ENCODE data around the gene FAM3D. TPM values are rescaled to one million over a fixed set of nuclear protein-coding genes. Genes with fewer than 3 reads are reported as not detected.
"Not testable (repeated sequence)": the region's sequence is repeated elsewhere in the genome, so short reads cannot be mapped to it uniquely, and the experiment has no call there.

The FAM3D gene, protein sequence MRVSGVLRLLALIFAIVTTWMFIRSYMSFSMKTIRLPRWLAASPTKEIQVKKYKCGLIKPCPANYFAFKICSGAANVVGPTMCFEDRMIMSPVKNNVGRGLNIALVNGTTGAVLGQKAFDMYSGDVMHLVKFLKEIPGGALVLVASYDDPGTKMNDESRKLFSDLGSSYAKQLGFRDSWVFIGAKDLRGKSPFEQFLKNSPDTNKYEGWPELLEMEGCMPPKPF
- total RNA-seq (2021; fragmentation: NEBNext Ultra II Directional; extraction: Animal tissue kit (Norgen Biotek cat#: 25700)): not detected
- long read RNA-seq: 0 reads

DNA sequence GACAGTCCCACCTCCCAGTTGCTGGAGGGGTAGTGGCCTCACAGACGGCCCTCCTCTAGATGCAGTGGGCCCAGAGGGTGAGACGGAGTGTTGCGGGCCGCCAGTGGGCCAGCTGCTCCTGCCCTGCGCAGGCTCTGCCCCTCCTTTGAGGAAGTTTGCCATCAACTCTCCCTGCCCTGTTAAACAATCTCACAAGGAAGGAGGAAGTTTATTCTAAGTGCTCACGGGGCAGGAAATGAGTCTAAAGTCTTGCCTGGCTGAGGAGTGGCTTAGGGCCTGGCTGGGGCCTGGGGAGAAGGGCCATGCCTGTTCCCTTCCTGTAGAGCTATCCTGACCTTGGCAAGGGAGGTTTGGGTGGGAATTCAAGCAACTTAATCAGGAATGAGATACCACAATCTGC is at the start of gene FAM3D:
Gene FAM3D, minus strand, starts transcription at position 92 of the 400 bp plus-strand sequence. CDS start 11,211 bp downstream, outside the sequence.
- Mint-ChIP-seq H3K27ac (no peak within 1 kb of the TSS), H3K4me1 (ENCODE audit: low read depth) (peaks cover 12% of the 10 kb centered on the region; the same call in 1 of the 2 replicates), H3K4me3 (no peak within 1 kb of the TSS), H3K27me3 (ENCODE audit: insufficient read depth) (peaks cover 54% of the 10 kb centered on the region), H3K9me3 (no peaks in the 10 kb centered on the region), H3K36me3 (ENCODE audit: low read depth) (no peaks in the 10 kb centered on the region)
- no peak for DNase-seq
- TF ChIP-seq CTCF (IDR thresholded peaks at IDR 0.05): no peak

DNA sequence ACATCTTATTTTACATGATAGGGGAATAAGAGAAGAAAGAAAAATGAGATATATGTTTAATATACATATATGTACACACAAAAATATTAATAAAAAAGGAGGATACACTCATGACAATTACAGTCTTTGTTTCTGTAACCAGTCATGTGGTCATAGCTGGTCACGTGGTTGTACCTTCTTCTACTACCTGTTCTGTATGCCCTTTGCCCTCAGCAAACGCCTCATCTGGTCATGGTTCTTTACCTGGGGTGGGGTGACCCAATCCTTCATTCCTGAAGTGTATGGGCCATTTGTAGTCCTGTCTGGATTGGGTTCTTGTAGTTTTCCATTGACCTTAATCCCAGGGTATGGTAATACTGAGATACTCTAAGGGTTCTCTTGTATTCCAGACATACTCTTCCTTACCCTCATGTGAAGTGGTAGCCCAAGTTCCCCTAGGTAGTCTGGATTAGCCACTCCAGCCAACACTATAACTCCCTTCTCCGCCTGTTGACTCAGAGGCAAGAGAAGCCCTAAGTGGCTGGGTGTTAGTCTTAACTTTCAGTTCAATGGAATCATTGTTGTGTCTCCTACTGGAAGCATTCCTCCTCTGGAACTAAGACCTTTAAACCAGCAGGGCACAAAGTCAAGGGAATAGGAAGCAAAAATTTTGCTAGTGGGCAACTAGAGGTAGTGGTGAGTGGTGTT is 47.3 kb upstream of the FAM3D start:
- no peak overlapping the region for H3K27ac Mint-ChIP-seq
- no peaks in the 10 kb centered on the region; the same call in 1 of the 2 replicates for H3K4me1 Mint-ChIP-seq (ENCODE audit: low read depth)
- H3K27me3 Mint-ChIP-seq (ENCODE audit: insufficient read depth): peaks cover 5% of the 10 kb centered on the region; the same call in 1 of the 2 replicates
- H3K4me3 Mint-ChIP-seq: no peak overlapping the region
- DNase-seq: no peak
- no peak for TF ChIP-seq CTCF (IDR thresholded peaks at IDR 0.05)
- peaks cover 7% of the 10 kb centered on the region; the same call in 1 of the 2 replicates for H3K9me3 Mint-ChIP-seq
- no peaks in the 10 kb centered on the region for H3K36me3 Mint-ChIP-seq (ENCODE audit: low read depth)

- no peak for TF ChIP-seq CTCF (IDR thresholded peaks at IDR 0.05)
- H3K4me1 Mint-ChIP-seq (ENCODE audit: low read depth): no peaks in the 10 kb centered on the region; the same call in 1 of the 2 replicates
- peaks cover 3% of the 10 kb centered on the region; the same call in 1 of the 2 replicates for H3K27me3 Mint-ChIP-seq (ENCODE audit: insufficient read depth)
- no peak for DNase-seq
- peaks cover 7% of the 10 kb centered on the region; the same call in 1 of the 2 replicates for H3K9me3 Mint-ChIP-seq
- H3K36me3 Mint-ChIP-seq (ENCODE audit: low read depth): no peaks in the 10 kb centered on the region
- no peak overlapping the region for H3K27ac Mint-ChIP-seq
- no peak overlapping the region for H3K4me3 Mint-ChIP-seq
These were observed 45.3 kb upstream of the FAM3D start for GRCh38 chr3:58711871-58712270.

- not testable (repeated sequence) for H3K27me3 Mint-ChIP-seq (ENCODE audit: insufficient read depth); H3K27ac Mint-ChIP-seq; H3K4me3 Mint-ChIP-seq; H3K9me3 Mint-ChIP-seq; H3K4me1 Mint-ChIP-seq (ENCODE audit: low read depth); H3K36me3 Mint-ChIP-seq (ENCODE audit: low read depth); DNase-seq
These were observed 42.4 kb upstream of the FAM3D start for GRCh38 chr3:58708983-58709382.

DNA sequence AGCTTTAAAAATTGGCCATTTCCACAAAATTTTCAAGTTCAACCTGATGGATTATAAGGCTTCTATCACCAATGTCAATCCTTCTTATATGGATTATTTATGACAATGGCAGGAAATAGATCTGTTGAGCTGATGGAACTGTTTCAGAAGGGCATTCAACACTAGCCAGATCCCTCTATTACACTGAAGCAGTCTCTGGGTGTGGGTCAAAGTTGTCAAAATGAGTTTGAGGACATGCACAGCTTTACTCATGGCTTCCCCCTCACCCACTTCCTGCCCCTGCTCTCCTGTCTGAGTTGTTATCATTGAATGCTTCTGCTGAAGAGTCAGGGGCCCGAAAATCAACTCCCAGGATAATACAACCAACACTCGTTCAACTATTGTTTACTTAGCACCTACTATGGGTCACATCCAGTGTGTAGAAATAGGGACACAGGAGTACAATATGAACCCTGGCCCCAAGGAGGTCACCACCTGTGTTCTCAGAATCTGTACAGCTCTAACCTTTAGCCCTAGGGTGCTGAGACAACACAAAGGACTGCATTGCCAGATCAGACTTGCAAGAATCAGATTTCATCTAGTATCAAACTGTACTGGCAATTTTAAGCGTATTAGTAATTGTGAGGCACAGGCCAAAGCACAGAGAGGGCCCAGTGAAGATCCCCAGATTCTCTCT is 41.7 kb upstream of the FAM3D start:
- Mint-ChIP-seq H3K4me1 (ENCODE audit: low read depth) (no peaks in the 10 kb centered on the region; the same call in 1 of the 2 replicates), H3K4me3 (no peak overlapping the region), H3K9me3 (no peaks in the 10 kb centered on the region), H3K36me3 (ENCODE audit: low read depth) (no peaks in the 10 kb centered on the region), H3K27me3 (ENCODE audit: insufficient read depth) (0 out of 2 replicates have a peak, but pooled peaks cover 3% of the 10 kb centered on the region), H3K27ac (no peak overlapping the region)
- TF ChIP-seq CTCF (IDR thresholded peaks at IDR 0.05): no peak
- DNase-seq: no peak

All from HFFc6 (cell line).